H1 (cell line): Measurements from ENCODE around the gene MAGEB3. TPM values are rescaled to one million over a fixed set of nuclear protein-coding genes. Genes with fewer than 3 reads are reported as not detected.

Experiments
- CTCF ChIA-PET: fragments of 300-600 bp; sonication (Branson Sonifier 250); formaldehyde crosslinking; loops from one replicate; lab custom pipeline; 2021; ENCODE audit not compliant: partially characterized antibody; lab: Charles Lee
- POLR2A ChIA-PET: fragments of 300-600 bp; sonication (Branson Sonifier 250); formaldehyde crosslinking; loops from one replicate; lab custom pipeline; 2021; ENCODE audit warnings: inconsistent platforms; ENCODE audit not compliant: partially characterized antibody; lab: Charles Lee
- DNase-seq, 2 experiments: peaks; one replicate each; pipeline versions ENCODE4 v3.0.0 to v3.0.0-alpha.2; 2010 to 2022; ENCODE audit warnings: low spot score in 2 of 2, low read depth in 1 of 2, mixed read lengths in 1 of 2
- FAIRE-seq: peaks from 2 replicates; lab custom pipeline; 2011; peaks lifted over from hg19 to GRCh38; lab: Jason Lieb, UNC
- H2AFZ ChIP-seq: 2 replicates; pipeline ENCODE4 v1.8.1; 2012; ENCODE audit warnings: low read length, inconsistent platforms
- H2AK5ac ChIP-seq: 2 replicates; pipeline ENCODE4 v1.6.1; 2013; ENCODE audit warnings: low read depth, low read length
- H2BK120ac ChIP-seq: replicated peaks from 2 replicates; pipeline ENCODE3; 2013; ENCODE audit warnings: low read depth, low read length, inconsistent platforms
- H2BK12ac ChIP-seq: 2 replicates; pipeline ENCODE4 v1.6.1; 2013; ENCODE audit warnings: low read depth, low read length
- H2BK15ac ChIP-seq: 2 replicates; pipeline ENCODE4 v1.6.1; 2013; ENCODE audit warnings: low read length
- H2BK20ac ChIP-seq: 2 replicates; pipeline ENCODE4 v1.6.1; 2013; ENCODE audit warnings: low read length
- H2BK5ac ChIP-seq: 2 replicates; pipeline ENCODE4 v1.6.1; 2013; ENCODE audit warnings: low read depth, low read length
- H3K14ac ChIP-seq: 2 replicates; pipeline ENCODE4 v1.6.1; 2013; ENCODE audit warnings: inconsistent platforms; ENCODE audit not compliant: insufficient read length
- H3K18ac ChIP-seq: 2 replicates; pipeline ENCODE4 v1.6.1; 2013; ENCODE audit warnings: low read length; ENCODE audit errors: extremely low read depth
- H3K23ac ChIP-seq: 2 replicates; pipeline ENCODE4 v1.6.1; 2013; ENCODE audit warnings: inconsistent platforms; ENCODE audit not compliant: insufficient read length
- H3K23me2 ChIP-seq: 2 replicates; pipeline ENCODE4 v1.6.1; 2013; ENCODE audit warnings: low read depth, low read length
- H3K27ac ChIP-seq: 2 replicates; pipeline ENCODE4 v1.6.1; 2011; ENCODE audit warnings: low read depth, low read length, inconsistent platforms
- H3K27me3 ChIP-seq, 4 experiments: replicated peaks in 1 of 4; 1 replicate in 1 of 4; 2 replicates in 3 of 4; pipeline versions ENCODE4 v1.6.1 to v1.8.1; 2011 to 2013; ENCODE audit warnings: low read length in 3 of 4, mild to moderate bottlenecking in 3 of 4, inconsistent platforms in 2 of 4, mixed read lengths in 2 of 4, moderate library complexity in 1 of 4; ENCODE audit not compliant: control insufficient read depth in 3 of 4, insufficient read depth in 3 of 4; ENCODE audit errors: extremely low read depth in 1 of 4
- H3K36me3 ChIP-seq, 4 experiments: 2 replicates each; pipeline versions ENCODE4 v1.6.1 to v1.8.1; 2011 to 2013; ENCODE audit warnings: mild to moderate bottlenecking in 4 of 4, low read length in 3 of 4, moderate library complexity in 2 of 4, control low read depth in 1 of 4, inconsistent platforms in 1 of 4; ENCODE audit not compliant: insufficient read depth in 4 of 4, control insufficient read depth in 2 of 4
- H3K4ac ChIP-seq: replicated peaks from 2 replicates; pipeline ENCODE3; 2013; ENCODE audit warnings: low read length, low read depth, mixed read lengths, inconsistent platforms; ENCODE audit not compliant: insufficient read length
- H3K4me1 ChIP-seq, 4 experiments: replicated peaks in 1 of 4; 1 replicate in 1 of 4; 2 replicates in 3 of 4; pipeline versions ENCODE4 v1.6.1 to v1.8.1; 2011 to 2013; ENCODE audit warnings: low read length in 3 of 4, inconsistent platforms in 2 of 4, mixed read lengths in 1 of 4; ENCODE audit not compliant: insufficient read depth in 4 of 4, control insufficient read depth in 3 of 4
- H3K4me2 ChIP-seq, 2 experiments: 2 replicates each; pipeline versions ENCODE4 v1.6.1 to v1.8.1; 2011 to 2013; ENCODE audit warnings: low read depth in 2 of 2, low read length in 2 of 2, control low read depth in 1 of 2, inconsistent platforms in 1 of 2, mild to moderate bottlenecking in 1 of 2; ENCODE audit not compliant: insufficient read depth in 1 of 2
- H3K4me3 ChIP-seq, 4 experiments: fragments of 200-600, 300-600 bp in 1 of 4; sonication (generic), shearing (Covaris generic), sonication (Bioruptor Twin) in 1 of 4; 2 replicates each; pipeline versions ENCODE4 v1.5.1 to v1.8.1; 2011 to 2016; ENCODE audit warnings: low read length in 4 of 4, low read depth in 3 of 4, control low read depth in 2 of 4, inconsistent platforms in 2 of 4, mild to moderate bottlenecking in 2 of 4, mixed read lengths in 1 of 4, moderate library complexity in 1 of 4; ENCODE audit not compliant: insufficient read depth in 2 of 4; ENCODE audit errors: extremely low read depth in 1 of 4
- H3K56ac ChIP-seq: replicated peaks from 2 replicates; pipeline ENCODE3; 2013; ENCODE audit warnings: low read depth, mild to moderate bottlenecking, mixed read lengths, low read length, inconsistent platforms; ENCODE audit not compliant: insufficient read length
- H3K79me1 ChIP-seq: 2 replicates; pipeline ENCODE4 v1.6.1; 2013; ENCODE audit warnings: low read depth, low read length, control low read depth
- H3K79me2 ChIP-seq, 2 experiments: 2 replicates each; pipeline versions ENCODE4 v1.6.1 to v1.8.1; 2012 to 2013; ENCODE audit warnings: low read length in 2 of 2, mild to moderate bottlenecking in 2 of 2, inconsistent platforms in 1 of 2; ENCODE audit not compliant: insufficient read depth in 2 of 2, control insufficient read depth in 1 of 2
- H3K9ac ChIP-seq, 4 experiments: replicated peaks in 1 of 4; 1 replicate in 1 of 4; 2 replicates in 3 of 4; pipeline versions ENCODE4 v1.6.1 to v1.8.1; 2011 to 2013; ENCODE audit warnings: low read depth in 3 of 4, low read length in 3 of 4, control low read depth in 2 of 4, mild to moderate bottlenecking in 2 of 4, moderate library complexity in 2 of 4, inconsistent platforms in 1 of 4; ENCODE audit errors: extremely low read depth in 1 of 4
- H3K9me3 ChIP-seq, 2 experiments: 2 replicates each; pipeline versions ENCODE4 v1.6.1 to v1.8.1; 2012 to 2013; ENCODE audit warnings: mild to moderate bottlenecking in 2 of 2, moderate library complexity in 2 of 2, control low read depth in 1 of 2, inconsistent platforms in 1 of 2, low read depth in 1 of 2, low read length in 1 of 2, mixed read lengths in 1 of 2; ENCODE audit not compliant: insufficient read depth in 2 of 2
- H4K20me1 ChIP-seq, 2 experiments: replicated peaks in 1 of 2; 2 replicates each; pipeline versions ENCODE3 to v1.8.1; 2011 to 2013; ENCODE audit warnings: inconsistent platforms in 2 of 2, low read length in 2 of 2, mild to moderate bottlenecking in 1 of 2; ENCODE audit not compliant: insufficient read depth in 2 of 2, control insufficient read depth in 1 of 2
- H4K5ac ChIP-seq: 2 replicates; pipeline ENCODE4 v1.6.1; 2013; ENCODE audit warnings: low read length, low read depth, mixed read lengths, inconsistent platforms; ENCODE audit not compliant: insufficient read length
- H4K8ac ChIP-seq: 2 replicates; pipeline ENCODE4 v1.8.0; 2013; ENCODE audit warnings: mild to moderate bottlenecking, moderate library complexity, low read length, inconsistent platforms; ENCODE audit not compliant: insufficient read depth; ENCODE audit errors: extremely low read depth
- H4K91ac ChIP-seq: replicated peaks from 2 replicates; pipeline ENCODE3; 2013; ENCODE audit warnings: low read length, mixed read lengths, inconsistent platforms; ENCODE audit not compliant: insufficient read length
- JUND ChIP-seq: IDR thresholded peaks from 2 replicates; pipeline ENCODE4 v1.6.1; 2011; ENCODE audit warnings: mild to moderate bottlenecking, improper control_type of control experiment, low read length
- MAFK ChIP-seq: IDR thresholded peaks from 2 replicates; pipeline ENCODE4 v1.6.1; 2012; ENCODE audit warnings: low read depth, mild to moderate bottlenecking, improper control_type of control experiment, low read length
- RBBP5 ChIP-seq: IDR thresholded peaks from 2 replicates; pipeline ENCODE4 v1.7.1; 2012; ENCODE audit warnings: low read depth, mild to moderate bottlenecking, inconsistent platforms, low read length, moderate library complexity, borderline replicate concordance
- SUZ12 ChIP-seq: fragments of 200-600 bp; sonication (generic); IDR thresholded peaks from 2 replicates; pipeline ENCODE4 v1.6.1; 2012; ENCODE audit warnings: mild to moderate bottlenecking, inconsistent platforms, low read length, moderate library complexity, mixed read lengths
- WGBS, 2 experiments: shearing (Covaris generic) in 1 of 2; methylation state at CpG; one replicate each; pipeline versions ENCODE4 v1.1.6 to v1.1.7; 2013 to 2015; ENCODE audit warnings: low lambda C conversion rate in 2 of 2, mixed read lengths in 2 of 2, inconsistent platforms in 1 of 2, low coverage in 1 of 2, missing lambda C conversion rate in 1 of 2; ENCODE audit not compliant: insufficient replicate concordance in 2 of 2, insufficient coverage in 1 of 2, insufficient read length in 1 of 2; ENCODE audit errors: extremely low coverage in 1 of 2, missing lambda C conversion rate in 1 of 2; 5-methylcytosine and 5-hydroxymethylcytosine counted together
- polyA plus RNA-seq, 7 experiments: library from polyadenylated mRNA; depleted of rRNA in 3 of 7; stranded (reverse) in 5 of 7; unstranded in 2 of 7; fragments of >200 nt in 5 of 7; fragments of 200-250 nt in 2 of 7; gene quantifications; 1 replicate in 5 of 7; 2 replicates in 1 of 7; 4 replicates in 1 of 7; pipeline versions ENCODE4 v1.2.1 to v1.2.3, GENCODE V29; 2011 to 2013; ENCODE audit warnings: missing spikeins in 2 of 7, mixed read lengths in 2 of 7
- total RNA-seq: library from RNA; stranded (reverse); fragmentation: NEBNext Ultra II Directional; extraction: Animal tissue kit (Norgen Biotek cat#: 25700); gene quantifications from 2 replicates; pipeline ENCODE4 v1.2.1, GENCODE V29; 2021

MAGEB3 gene
- total and polyA plus RNA-seq, 2 of the 8 experiments (the other 6 are each of a cell fraction or from before 2014, with no cell fraction given), result not detected

DNA sequence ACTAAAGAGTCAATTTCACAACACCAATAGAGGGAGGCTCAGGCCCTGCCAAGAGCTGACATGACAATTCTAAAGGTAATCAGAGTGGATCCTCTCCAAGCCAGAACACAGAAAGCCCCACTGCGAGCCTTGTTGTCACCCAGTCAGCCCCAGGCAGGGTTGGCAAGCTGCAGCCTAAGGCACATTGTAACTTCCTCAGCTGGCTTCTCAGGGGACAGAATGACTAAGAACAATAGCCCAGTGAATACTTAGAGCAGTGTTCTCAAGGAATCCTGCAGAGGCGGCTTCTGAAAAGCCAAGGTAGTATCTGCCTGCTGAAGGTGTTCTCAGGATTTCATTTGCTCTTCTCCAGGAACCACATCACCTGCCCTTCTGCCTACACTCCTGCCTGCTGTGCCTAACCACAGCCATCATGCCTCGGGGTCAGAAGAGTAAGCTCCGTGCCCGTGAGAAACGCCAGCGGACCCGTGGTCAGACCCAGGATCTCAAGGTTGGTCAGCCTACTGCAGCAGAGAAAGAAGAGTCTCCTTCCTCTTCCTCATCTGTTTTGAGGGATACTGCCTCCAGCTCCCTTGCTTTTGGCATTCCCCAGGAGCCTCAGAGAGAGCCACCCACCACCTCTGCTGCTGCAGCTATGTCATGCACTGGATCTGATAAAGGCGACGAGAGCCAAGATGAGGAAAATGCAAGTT lies 11.4 kb downstream of the MAGEB3 start, which contains the start of gene MAGEB4:
MAGEB4 (plus strand) TSS at position 277 of the 692 bp plus-strand sequence; CDS start at position 413, 136 bp downstream.
- H3K27ac ChIP-seq, result no peak within 1 kb of the TSS
- no peaks in the 10 kb centered on the region for H4K20me1 ChIP-seq
- H2BK20ac ChIP-seq, result no peak within 1 kb of the TSS
- H2BK5ac ChIP-seq, result no peak within 1 kb of the TSS
- H3K4me1 ChIP-seq, result peaks cover 0 to 4% (median 0%) of the 10 kb centered on the region in 4 experiments; a peak in 1 of 7 replicates
- no peaks in the 10 kb centered on the region for H3K23me2 ChIP-seq
- H3K14ac ChIP-seq, result no peak within 1 kb of the TSS
- FAIRE-seq (no peak), DNase-seq (no peak)
- no peak within 1 kb of the TSS for H2BK12ac ChIP-seq
- no peaks in the 10 kb centered on the region for H3K9me3 ChIP-seq
- H3K79me2 ChIP-seq, result no peaks in the 10 kb centered on the region
- no peaks in the 10 kb centered on the region for H3K27me3 ChIP-seq
- no peaks in the 10 kb centered on the region for H3K36me3 ChIP-seq
- 84% methylated on average over 4 of the region's 10 CpGs; no CpG with 5 or more reads in 1 of the 2 experiments for WGBS, 2 experiments
- H2BK15ac ChIP-seq, result no peak within 1 kb of the TSS
- ChIA-PET CTCF (interaction anchor here (0.6 kb wide), 1 partner anchor 1152 kb away, joined by 3 read pairs; no protein-coding TSS in a partner anchor), POLR2A (no interaction called here)
- H4K8ac ChIP-seq, result no peak within 1 kb of the TSS
- H3K4me2 ChIP-seq, result no peak within 1 kb of the TSS
- TF ChIP-seq RBBP5 (no peak), SUZ12 (no peak), JUND (no peak), MAFK (no peak)
- H3K9ac ChIP-seq, result no peak within 1 kb of the TSS
- no peak within 1 kb of the TSS for H4K91ac ChIP-seq
- no peak within 1 kb of the TSS for H2AK5ac ChIP-seq
- H3K4ac ChIP-seq, result no peak within 1 kb of the TSS
- no peak within 1 kb of the TSS for H3K4me3 ChIP-seq
- H3K18ac ChIP-seq, result no peak within 1 kb of the TSS
- no peak within 1 kb of the TSS for H2BK120ac ChIP-seq
- H2AFZ ChIP-seq, result no peak within 1 kb of the TSS
- H4K5ac ChIP-seq, result no peak within 1 kb of the TSS
- no peak within 1 kb of the TSS for H3K23ac ChIP-seq
- H3K56ac ChIP-seq, result no peak within 1 kb of the TSS
- no peaks in the 10 kb centered on the region for H3K79me1 ChIP-seq
